Vagina (tissue), 2 donors: ENCODE results near the gene PDE10A. TPM values are rescaled to one million over a fixed set of nuclear protein-coding genes. Genes with fewer than 3 reads are reported as not detected.
A peak's percentile ranks its signal among the peaks of the same experiment; 100 is the strongest.

ENCODE experiments used
- DNase-seq, 2 donors: peaks; one replicate each; pipeline ENCODE4 v3.0.0-alpha.2; 2017; ENCODE audit errors: extremely low spot score in 2 of 2
- H3K27ac ChIP-seq: fragments of 200-600 bp; sonication (generic); one replicate; pipeline ENCODE4 v1.5.1; 2019
- H3K27me3 ChIP-seq: fragments of 200-600 bp; sonication (generic); one replicate; pipeline ENCODE4 v1.5.1; 2019
- H3K36me3 ChIP-seq, 2 donors: fragments of 200-600 bp; sonication (generic); one replicate each; pipeline ENCODE4 v1.5.1; 2017 to 2019
- H3K4me1 ChIP-seq: fragments of 200-600 bp; sonication (generic); one replicate; pipeline ENCODE4 v1.5.1; 2019
- H3K4me3 ChIP-seq, 2 donors: fragments of 200-600 bp; sonication (generic); 1 replicate in 1 of 2; 2 replicates in 1 of 2; pipeline ENCODE4 v1.5.1; 2016 to 2019
- H3K9me3 ChIP-seq: fragments of 200-600 bp; sonication (generic); one replicate; pipeline ENCODE4 v1.5.1; 2019
- CTCF ChIP-seq, 3 experiments: fragments of 450-650 bp in 2 of 3; fragments of 200-600 bp in 1 of 3; sonication (generic) in 1 of 3; IDR thresholded peaks; one replicate each; pipeline ENCODE4 v1.5.1; 2017 to 2019; ENCODE audit warnings: antibody characterized with exemption in 3 of 3, mild to moderate bottlenecking in 2 of 3, moderate library complexity in 2 of 3
- POLR2A ChIP-seq, 2 donors: fragments of 450-650 bp; IDR thresholded peaks; one replicate each; pipeline ENCODE4 v1.6.1; 2017; ENCODE audit warnings: antibody characterized with exemption in 2 of 2, mild to moderate bottlenecking in 2 of 2, moderate library complexity in 2 of 2
- POLR2AphosphoS5 ChIP-seq, 2 donors: sonication (generic); formaldehyde crosslinking; IDR thresholded peaks; one replicate each; pipeline ENCODE4 v1.9.0; 2017; ENCODE audit warnings: antibody characterized with exemption in 2 of 2, mild to moderate bottlenecking in 2 of 2, low read depth in 1 of 2; ENCODE audit not compliant: insufficient read depth in 1 of 2
- intact Hi-C: fragments of 100-400 bp; cut with DNase I; formaldehyde crosslinking; loops from one replicate; pipeline ENCODE4 v1.15.1; 2023
- total RNA-seq: library from RNA; depleted of rRNA; stranded (reverse); fragments of >200 nt; gene quantifications from one replicate; pipeline ENCODE4 v1.2.3, GENCODE V29; 2016

Gene PDE10A
- total RNA-seq, 1 donor from 2014 or later, result 15.0 TPM

GRCh38 chr6:165575158-165575549, 87.9 kb downstream of the PDE10A start:
- no peaks in the 10 kb centered on the region for H3K27me3 ChIP-seq
- peaks cover 14% of the 10 kb centered on the region for H3K4me1 ChIP-seq
- no peak for DNase-seq
- intact Hi-C loops, result no loop called here
- H3K4me3 ChIP-seq, result no peak overlapping the region
- peak overlapping the region; percentile 5 for H3K27ac ChIP-seq
- H3K9me3 ChIP-seq, result no peaks in the 10 kb centered on the region
- no peaks in the 10 kb centered on the region for H3K36me3 ChIP-seq
- TF ChIP-seq POLR2A (IDR thresholded peaks at IDR 0.05) (no peak), CTCF (IDR thresholded peaks at IDR 0.05) (no peak), POLR2AphosphoS5 (IDR thresholded peaks at IDR 0.05; ENCODE audit: insufficient read depth in 1 of 2, low read depth in 1 of 2) (no peak)

GRCh38 chr6:165574220-165575157, 88.6 kb downstream of the PDE10A start:
- TF ChIP-seq CTCF (IDR thresholded peaks at IDR 0.05), result no peak
- TF ChIP-seq POLR2AphosphoS5 (IDR thresholded peaks at IDR 0.05; ENCODE audit: insufficient read depth in 1 of 2, low read depth in 1 of 2), result no peak
- TF ChIP-seq POLR2A (IDR thresholded peaks at IDR 0.05), result no peak
- Histone ChIP-seq H3K36me3 (no peaks in the 10 kb centered on the region), H3K4me3 (no peak overlapping the region), H3K4me1 (peaks cover 14% of the 10 kb centered on the region), H3K27me3 (no peaks in the 10 kb centered on the region), H3K27ac (peak overlapping the region; percentile 5), H3K9me3 (no peaks in the 10 kb centered on the region)
- no peak for DNase-seq
- intact Hi-C loops, result no loop called here

- no peak overlapping the region for H3K4me3 ChIP-seq
- TF ChIP-seq POLR2AphosphoS5 (IDR thresholded peaks at IDR 0.05; ENCODE audit: insufficient read depth in 1 of 2, low read depth in 1 of 2) (peak in 1 of 2 donors; percentile 69), CTCF (IDR thresholded peaks at IDR 0.05) (no peak)
- no peak for DNase-seq
- H3K27me3 ChIP-seq, result no peaks in the 10 kb centered on the region
- H3K27ac ChIP-seq, result no peak overlapping the region
- intact Hi-C loops, result no loop called here
- peaks cover 14% of the 10 kb centered on the region for H3K4me1 ChIP-seq
- no peaks in the 10 kb centered on the region for H3K36me3 ChIP-seq
- no peaks in the 10 kb centered on the region for H3K9me3 ChIP-seq
Measured at GRCh38 chr6:165573671-165574070, 89.4 kb downstream of the PDE10A start.

GRCh38 chr6:165571721-165572132, 91.3 kb downstream of the PDE10A start:
- peaks cover 14% of the 10 kb centered on the region for H3K4me1 ChIP-seq
- intact Hi-C loops, result no loop called here
- H3K27me3 ChIP-seq, result no peaks in the 10 kb centered on the region
- H3K36me3 ChIP-seq, result no peaks in the 10 kb centered on the region
- H3K27ac ChIP-seq, result no peak overlapping the region
- DNase-seq, result no peak
- TF ChIP-seq CTCF (IDR thresholded peaks at IDR 0.05), result no peak
- TF ChIP-seq POLR2A (IDR thresholded peaks at IDR 0.05), result no peak
- TF ChIP-seq POLR2AphosphoS5 (IDR thresholded peaks at IDR 0.05; ENCODE audit: insufficient read depth in 1 of 2, low read depth in 1 of 2), result no peak
- no peak overlapping the region for H3K4me3 ChIP-seq
- no peaks in the 10 kb centered on the region for H3K9me3 ChIP-seq

GRCh38 chr6:165571068-165571682, 91.9 kb downstream of the PDE10A start:
- DNase-seq, result no peak
- no peak for TF ChIP-seq POLR2AphosphoS5 (IDR thresholded peaks at IDR 0.05; ENCODE audit: insufficient read depth in 1 of 2, low read depth in 1 of 2)
- no peak for TF ChIP-seq POLR2A (IDR thresholded peaks at IDR 0.05)
- no peak for TF ChIP-seq CTCF (IDR thresholded peaks at IDR 0.05)
- H3K4me1 ChIP-seq, result peaks cover 14% of the 10 kb centered on the region
- no peaks in the 10 kb centered on the region for H3K9me3 ChIP-seq
- no peaks in the 10 kb centered on the region for H3K27me3 ChIP-seq
- H3K4me3 ChIP-seq, result no peak overlapping the region
- no peak overlapping the region for H3K27ac ChIP-seq
- intact Hi-C loops, result no loop called here
- H3K36me3 ChIP-seq, result no peaks in the 10 kb centered on the region
